H9 (cell line): ENCODE measurements around the gene JAG1. TPM values are rescaled to one million over a fixed set of nuclear protein-coding genes. Genes with fewer than 3 reads are reported as not detected.

Experiments used
- DNase-seq: peaks from one replicate; pipeline ENCODE4 v3.0.0-alpha.2; 2017
- H2AFZ ChIP-seq: one replicate; pipeline ENCODE4 v1.6.1; 2013; ENCODE audit warnings: mild to moderate bottlenecking, low read length, control low read depth, moderate library complexity
- H2AK5ac ChIP-seq: 2 replicates; pipeline ENCODE4 v1.6.1; 2013; ENCODE audit warnings: low read length, control low read depth, mixed read lengths; ENCODE audit not compliant: insufficient read length
- H2BK120ac ChIP-seq: one replicate; pipeline ENCODE4 v1.6.1; 2013; ENCODE audit warnings: low read depth, mild to moderate bottlenecking, low read length, control low read depth, inconsistent platforms; ENCODE audit not compliant: poor library complexity, severe bottlenecking
- H2BK12ac ChIP-seq: 2 replicates; pipeline ENCODE4 v1.6.1; 2013; ENCODE audit warnings: low read length, control low read depth, mixed read lengths, low read depth; ENCODE audit not compliant: insufficient read length
- H2BK15ac ChIP-seq: 2 replicates; pipeline ENCODE4 v1.6.1; 2013; ENCODE audit warnings: low read depth, low read length, control low read depth
- H2BK20ac ChIP-seq: one replicate; pipeline ENCODE4 v1.6.1; 2013; ENCODE audit warnings: low read depth, mild to moderate bottlenecking, low read length, control low read depth, inconsistent platforms; ENCODE audit not compliant: poor library complexity, severe bottlenecking
- H2BK5ac ChIP-seq: 2 replicates; pipeline ENCODE4 v1.6.1; 2013; ENCODE audit warnings: low read length, control low read depth, mixed read lengths; ENCODE audit not compliant: insufficient read length
- H3K14ac ChIP-seq: 2 replicates; pipeline ENCODE4 v1.6.1; 2013; ENCODE audit warnings: low read length, control low read depth; ENCODE audit not compliant: insufficient read depth
- H3K18ac ChIP-seq: 2 replicates; pipeline ENCODE4 v1.6.1; 2013; ENCODE audit warnings: low read depth, mild to moderate bottlenecking, mixed read lengths, low read length, control low read depth; ENCODE audit not compliant: insufficient read length
- H3K23ac ChIP-seq: 2 replicates; pipeline ENCODE4 v1.6.1; 2013; ENCODE audit warnings: low read length, control low read depth, mixed read lengths, low read depth; ENCODE audit not compliant: insufficient read length
- H3K23me2 ChIP-seq: 2 replicates; pipeline ENCODE4 v1.6.1; 2013; ENCODE audit warnings: low read depth, mild to moderate bottlenecking, mixed read lengths, low read length, control low read depth; ENCODE audit not compliant: insufficient read length, poor library complexity, severe bottlenecking
- H3K27ac ChIP-seq: 2 replicates; pipeline ENCODE4 v1.5.1; 2013; ENCODE audit warnings: low read length, control low read depth, mixed read lengths, low read depth; ENCODE audit not compliant: insufficient read length
- H3K27me3 ChIP-seq: 2 replicates; pipeline ENCODE4 v1.6.1; 2013; ENCODE audit warnings: low read length, control low read depth, inconsistent platforms; ENCODE audit not compliant: insufficient read depth
- H3K4ac ChIP-seq: 2 replicates; pipeline ENCODE4 v1.6.1; 2013; ENCODE audit warnings: low read depth, mild to moderate bottlenecking, control low read depth, inconsistent platforms, low read length, moderate library complexity
- H3K4me1 ChIP-seq: 2 replicates; pipeline ENCODE4 v1.6.1; 2013; ENCODE audit warnings: low read length, control low read depth, inconsistent platforms; ENCODE audit not compliant: insufficient read depth
- H3K4me2 ChIP-seq: 2 replicates; pipeline ENCODE4 v1.6.1; 2013; ENCODE audit warnings: low read length, control low read depth, mixed read lengths; ENCODE audit not compliant: insufficient read length, insufficient read depth
- H3K56ac ChIP-seq: 2 replicates; pipeline ENCODE4 v1.6.1; 2013; ENCODE audit warnings: low read depth, mild to moderate bottlenecking, mixed read lengths, low read length, control low read depth; ENCODE audit not compliant: insufficient read length
- H3K79me1 ChIP-seq: 2 replicates; pipeline ENCODE4 v1.6.1; 2013; ENCODE audit warnings: low read depth, mild to moderate bottlenecking, moderate library complexity, low read length, control low read depth, inconsistent platforms; ENCODE audit not compliant: insufficient read depth, poor library complexity, severe bottlenecking
- H3K79me2 ChIP-seq: 2 replicates; pipeline ENCODE4 v1.6.1; 2013; ENCODE audit warnings: low read length, control low read depth, inconsistent platforms; ENCODE audit not compliant: insufficient read depth
- H3K9ac ChIP-seq: 2 replicates; pipeline ENCODE4 v1.6.1; 2013; ENCODE audit warnings: low read length, control low read depth, mixed read lengths; ENCODE audit not compliant: insufficient read length; ENCODE audit errors: extremely low read depth
- H3K9me3 ChIP-seq: one replicate; pipeline ENCODE4 v1.6.1; 2013; ENCODE audit warnings: low read depth, low read length, inconsistent platforms; ENCODE audit not compliant: control insufficient read depth
- H3T11ph ChIP-seq: one replicate; pipeline ENCODE4 v1.6.1; 2013; ENCODE audit warnings: mild to moderate bottlenecking, low read length, control low read depth, inconsistent platforms
- H4K20me1 ChIP-seq: one replicate; pipeline ENCODE4 v1.6.1; 2013; ENCODE audit not compliant: control insufficient read depth, insufficient read length, insufficient read depth
- H4K5ac ChIP-seq: 2 replicates; pipeline ENCODE4 v1.6.1; 2013; ENCODE audit warnings: low read depth, mild to moderate bottlenecking, mixed read lengths, low read length, control low read depth; ENCODE audit not compliant: insufficient read length
- H4K8ac ChIP-seq: replicated peaks from 2 replicates; pipeline ENCODE4 v1.6.1; 2013; ENCODE audit warnings: low read length, control low read depth, mixed read lengths, low read depth; ENCODE audit not compliant: insufficient read length
- H4K91ac ChIP-seq: 2 replicates; pipeline ENCODE4 v1.6.1; 2013; ENCODE audit warnings: low read depth, mild to moderate bottlenecking, moderate library complexity, mixed read lengths, low read length, control low read depth; ENCODE audit not compliant: insufficient read length
- H3K27ac Mint-ChIP-seq, 3 experiments: 2 replicates in 2 of 3; 3 replicates in 1 of 3; pipeline ENCODE4 v1.8.0; 2020 to 2021; ENCODE audit warnings: mixed read lengths in 3 of 3, mild to moderate bottlenecking in 1 of 3, moderate library complexity in 1 of 3
- H3K27me3 Mint-ChIP-seq: 2 replicates; pipeline ENCODE4 v1.8.0; 2021; ENCODE audit warnings: low read depth, mild to moderate bottlenecking, moderate library complexity, mixed read lengths
- H3K36me3 Mint-ChIP-seq, 3 experiments: 2 replicates in 2 of 3; 3 replicates in 1 of 3; pipeline ENCODE4 v1.8.0; 2020 to 2021; ENCODE audit warnings: low read depth in 3 of 3, mixed read lengths in 3 of 3; ENCODE audit not compliant: insufficient read depth in 1 of 3
- H3K4me1 Mint-ChIP-seq, 2 experiments: 2 replicates each; pipeline ENCODE4 v1.8.0; 2020; ENCODE audit warnings: mixed read lengths in 2 of 2
- H3K4me3 Mint-ChIP-seq, 2 experiments: 2 replicates in 1 of 2; 3 replicates in 1 of 2; pipeline ENCODE4 v1.8.0; 2020 to 2021; ENCODE audit warnings: mild to moderate bottlenecking in 2 of 2, mixed read lengths in 2 of 2, moderate library complexity in 1 of 2
- H3K9me3 Mint-ChIP-seq, 2 experiments: 2 replicates in 1 of 2; 3 replicates in 1 of 2; pipeline ENCODE4 v1.8.0; 2020; ENCODE audit warnings: mild to moderate bottlenecking in 2 of 2, mixed read lengths in 2 of 2, moderate library complexity in 1 of 2
- CTCF ChIP-seq: fragments of 200-600 bp; sonication (generic); conservative IDR thresholded peaks from 3 replicates; pipeline ENCODE4 v1.8.0; 2021; ENCODE audit warnings: antibody characterized with exemption, mild to moderate bottlenecking
- WGBS: extraction: QIAGEN DNeasy Blood & Tissue Kit; methylation state at CpG from one replicate; pipeline ENCODE4 v1.1.7; 2013; ENCODE audit warnings: missing lambda C conversion rate, low lambda C conversion rate, mixed read lengths; ENCODE audit not compliant: insufficient read length; ENCODE audit errors: extremely low coverage; 5-methylcytosine and 5-hydroxymethylcytosine counted together
- total RNA-seq: library from RNA; stranded (reverse); gene quantifications from 2 replicates; pipeline ENCODE4 v1.2.1, GENCODE V29; 2021

The JAG1 gene
- total RNA-seq, 1 experiment from 2014 or later: 58.1 TPM

GRCh38 chr20:10710991-10711775, 37.4 kb upstream of the JAG1 start:
- peaks cover 13 to 16% of the 10 kb centered on the region in 2 experiments for H3K4me1 Mint-ChIP-seq
- no peak overlapping the region for H3K27ac ChIP-seq
- DNase-seq: no peak
- H3K4me1 ChIP-seq: no peaks in the 10 kb centered on the region; the same call in 1 of the 2 replicates
- no peak overlapping the region for H3K18ac ChIP-seq
- H2BK12ac ChIP-seq: no peak overlapping the region
- H3K9ac ChIP-seq: no peak overlapping the region
- H2BK15ac ChIP-seq: no peak overlapping the region
- H2AFZ ChIP-seq: no peak overlapping the region
- H3K27me3 ChIP-seq: no peaks in the 10 kb centered on the region
- no peak overlapping the region for H2BK5ac ChIP-seq
- no peaks in the 10 kb centered on the region for H3K23me2 ChIP-seq
- H2BK20ac ChIP-seq: no peak overlapping the region
- H3K4me3 Mint-ChIP-seq: no peak overlapping the region
- no peak overlapping the region for H3K56ac ChIP-seq
- no peak overlapping the region for H4K8ac ChIP-seq
- H3K36me3 Mint-ChIP-seq: no peaks in the 10 kb centered on the region
- no peak overlapping the region; a peak in 1 of 7 replicates for H3K27ac Mint-ChIP-seq
- H4K5ac ChIP-seq: no peak overlapping the region
- H4K20me1 ChIP-seq: no peaks in the 10 kb centered on the region
- no peak overlapping the region for H3K4me2 ChIP-seq
- H2BK120ac ChIP-seq: no peak overlapping the region
- WGBS: no CpG with 5 or more reads among the region's 6 CpGs
- H3K79me1 ChIP-seq: no peaks in the 10 kb centered on the region
- no peak overlapping the region for H3K23ac ChIP-seq
- no peaks in the 10 kb centered on the region for H3K79me2 ChIP-seq
- TF ChIP-seq CTCF: no peak
- H3K14ac ChIP-seq: no peak overlapping the region
- H3T11ph ChIP-seq: no peak overlapping the region
- no peak overlapping the region for H3K4ac ChIP-seq
- H4K91ac ChIP-seq: no peak overlapping the region
- no peaks in the 10 kb centered on the region for H3K9me3 ChIP-seq
- H3K9me3 Mint-ChIP-seq: no peaks in the 10 kb centered on the region
- H3K27me3 Mint-ChIP-seq: no peaks in the 10 kb centered on the region
- no peak overlapping the region for H2AK5ac ChIP-seq
